ENCODE results near the gene LTB4R2. TPM values are rescaled to one million over a fixed set of nuclear protein-coding genes. Genes with fewer than 3 reads are reported as not detected.

The LTB4R2 gene
- total RNA-seq, 1 experiment from 2014 or later, result 4.8 TPM

- H3K27me3 ChIP-seq (ENCODE audit: control insufficient read depth, insufficient read depth, low read length), result peaks cover 47% of the 10 kb centered on the region
- no peak for DNase-seq
- H3K36me3 ChIP-seq (replicated peaks; ENCODE audit: control insufficient read depth, insufficient read depth, low read length), result no peaks in the 10 kb centered on the region
- H3K4me3 ChIP-seq (ENCODE audit: insufficient read depth, low read depth, low read length), result no peak overlapping the region
These were observed 19.2 kb downstream of the LTB4R2 start for GRCh38 chr14:24329073-24329663.

GRCh38 chr14:24329736-24330135, 19.8 kb downstream of the LTB4R2 start:
- no peak overlapping the region for H3K4me3 ChIP-seq (ENCODE audit: insufficient read depth, low read depth, low read length)
- DNase-seq, result no peak
- peaks cover 52% of the 10 kb centered on the region for H3K27me3 ChIP-seq (ENCODE audit: control insufficient read depth, insufficient read depth, low read length)
- H3K36me3 ChIP-seq (replicated peaks; ENCODE audit: control insufficient read depth, insufficient read depth, low read length), result no peaks in the 10 kb centered on the region

- Histone ChIP-seq H3K4me3 (ENCODE audit: insufficient read depth, low read depth, low read length) (no peak overlapping the region), H3K27me3 (ENCODE audit: control insufficient read depth, insufficient read depth, low read length) (peaks cover 65% of the 10 kb centered on the region), H3K36me3 (replicated peaks; ENCODE audit: control insufficient read depth, insufficient read depth, low read length) (no peaks in the 10 kb centered on the region)
- DNase-seq, result no peak
These were observed 21.2 kb downstream of the LTB4R2 start for GRCh38 chr14:24330973-24331674.

GRCh38 chr14:24331731-24332267, 21.9 kb downstream of the LTB4R2 start:
- H3K4me3 ChIP-seq (ENCODE audit: insufficient read depth, low read depth, low read length), result peak overlapping the region; percentile 45; the same call in 1 of the 2 replicates
- no peaks in the 10 kb centered on the region for H3K36me3 ChIP-seq (replicated peaks; ENCODE audit: control insufficient read depth, insufficient read depth, low read length)
- peak; percentile 57 for DNase-seq
- H3K27me3 ChIP-seq (ENCODE audit: control insufficient read depth, insufficient read depth, low read length), result peaks cover 72% of the 10 kb centered on the region

GRCh38 chr14:24332268-24332993, 22.5 kb downstream of the LTB4R2 start:
- Histone ChIP-seq H3K27me3 (ENCODE audit: control insufficient read depth, insufficient read depth, low read length) (peaks cover 79% of the 10 kb centered on the region), H3K36me3 (replicated peaks; ENCODE audit: control insufficient read depth, insufficient read depth, low read length) (no peaks in the 10 kb centered on the region), H3K4me3 (ENCODE audit: insufficient read depth, low read depth, low read length) (peak overlapping the region; percentile 45)
- DNase-seq, result peak; percentile 96

GRCh38 chr14:24334431-24335291, 24.7 kb downstream of the LTB4R2 start, which contains the start of gene ADCY4:
ADCY4 (minus strand) TSS chr14:24335071; CDS start chr14:24334652, 419 bp downstream.
- peak within 1 kb of the TSS; percentile 57 for H3K4me3 ChIP-seq (ENCODE audit: insufficient read depth, low read depth, low read length)
- DNase-seq, result peak; percentile 83
- H3K27me3 ChIP-seq (ENCODE audit: control insufficient read depth, insufficient read depth, low read length), result peaks cover 94% of the 10 kb centered on the region
- no peaks in the 10 kb centered on the region for H3K36me3 ChIP-seq (replicated peaks; ENCODE audit: control insufficient read depth, insufficient read depth, low read length)

- Histone ChIP-seq H3K27me3 (ENCODE audit: control insufficient read depth, insufficient read depth, low read length) (peaks cover 96% of the 10 kb centered on the region), H3K4me3 (ENCODE audit: insufficient read depth, low read depth, low read length) (no peak overlapping the region; the same call in 1 of the 2 replicates), H3K36me3 (replicated peaks; ENCODE audit: control insufficient read depth, insufficient read depth, low read length) (no peaks in the 10 kb centered on the region)
- peak; percentile 51 for DNase-seq
These were observed 25.7 kb downstream of the LTB4R2 start for GRCh38 chr14:24335461-24336171.

GRCh38 chr14:24337144-24337823, 27.3 kb downstream of the LTB4R2 start:
- Histone ChIP-seq H3K36me3 (replicated peaks; ENCODE audit: control insufficient read depth, insufficient read depth, low read length) (no peaks in the 10 kb centered on the region), H3K4me3 (ENCODE audit: insufficient read depth, low read depth, low read length) (no peak overlapping the region), H3K27me3 (ENCODE audit: control insufficient read depth, insufficient read depth, low read length) (peaks cover 94% of the 10 kb centered on the region)
- DNase-seq, result no peak

- H3K36me3 ChIP-seq (replicated peaks; ENCODE audit: control insufficient read depth, insufficient read depth, low read length), result no peaks in the 10 kb centered on the region
- H3K4me3 ChIP-seq (ENCODE audit: insufficient read depth, low read depth, low read length), result no peak overlapping the region
- peaks cover 91% of the 10 kb centered on the region for H3K27me3 ChIP-seq (ENCODE audit: control insufficient read depth, insufficient read depth, low read length)
- no peak for DNase-seq
These were observed 27.9 kb downstream of the LTB4R2 start for GRCh38 chr14:24337824-24338175.

GRCh38 chr14:24338843-24339242, 28.9 kb downstream of the LTB4R2 start:
- Histone ChIP-seq H3K4me3 (ENCODE audit: insufficient read depth, low read depth, low read length) (peak overlapping the region; percentile 56; the same call in 1 of the 2 replicates), H3K36me3 (replicated peaks; ENCODE audit: control insufficient read depth, insufficient read depth, low read length) (no peaks in the 10 kb centered on the region), H3K27me3 (ENCODE audit: control insufficient read depth, insufficient read depth, low read length) (peaks cover 87% of the 10 kb centered on the region)
- no peak for DNase-seq

GRCh38 chr14:24339284-24340151, 29.6 kb downstream of the LTB4R2 start, which contains the start of gene RIPK3:
RIPK3 (minus strand) TSS chr14:24339991; CDS start chr14:24339826, 165 bp downstream.
- H3K36me3 ChIP-seq (replicated peaks; ENCODE audit: control insufficient read depth, insufficient read depth, low read length), result no peaks in the 10 kb centered on the region
- DNase-seq, result peak; percentile 79
- peaks cover 81% of the 10 kb centered on the region for H3K27me3 ChIP-seq (ENCODE audit: control insufficient read depth, insufficient read depth, low read length)
- H3K4me3 ChIP-seq (ENCODE audit: insufficient read depth, low read depth, low read length), result peak within 1 kb of the TSS; percentile 56

GRCh38 chr14:24340606-24341005, 30.7 kb downstream of the LTB4R2 start:
- Histone ChIP-seq H3K27me3 (ENCODE audit: control insufficient read depth, insufficient read depth, low read length) (peaks cover 78% of the 10 kb centered on the region), H3K36me3 (replicated peaks; ENCODE audit: control insufficient read depth, insufficient read depth, low read length) (no peaks in the 10 kb centered on the region), H3K4me3 (ENCODE audit: insufficient read depth, low read depth, low read length) (no peak overlapping the region)
- no peak for DNase-seq
